Trophoblast cell (in vitro differentiated cells and primary cell): ENCODE results near the gene PRKAB1.

Experiments
- DNase-seq, 2 donors: peaks; one replicate each; pipeline ENCODE4 v3.0.0-alpha.2; 2016
- H2AFZ ChIP-seq: 2 replicates; pipeline ENCODE4 v1.6.1; 2013; ENCODE audit warnings: low read length, moderate library complexity, mild to moderate bottlenecking; ENCODE audit not compliant: insufficient read depth, poor library complexity
- H2AK5ac ChIP-seq: 2 replicates; pipeline ENCODE4 v1.6.1; 2013; ENCODE audit warnings: mild to moderate bottlenecking, low read length
- H2BK120ac ChIP-seq: 2 replicates; pipeline ENCODE4 v1.6.1; 2013; ENCODE audit warnings: low read length, mild to moderate bottlenecking, moderate library complexity; ENCODE audit not compliant: insufficient read depth, poor library complexity
- H2BK12ac ChIP-seq: 2 replicates; pipeline ENCODE4 v1.6.1; 2013; ENCODE audit warnings: mild to moderate bottlenecking, low read length, moderate library complexity
- H2BK5ac ChIP-seq: 2 replicates; pipeline ENCODE4 v1.6.1; 2013; ENCODE audit warnings: low read length, low read depth, moderate library complexity, mild to moderate bottlenecking; ENCODE audit not compliant: poor library complexity
- H3K14ac ChIP-seq: 2 replicates; pipeline ENCODE4 v1.6.1; 2013; ENCODE audit warnings: mild to moderate bottlenecking, low read length
- H3K18ac ChIP-seq: 2 replicates; pipeline ENCODE4 v1.6.1; 2013; ENCODE audit warnings: mild to moderate bottlenecking, low read length
- H3K23ac ChIP-seq: 2 replicates; pipeline ENCODE4 v1.6.1; 2013; ENCODE audit warnings: low read length
- H3K27ac ChIP-seq: 2 replicates; pipeline ENCODE4 v1.5.1; 2013; ENCODE audit warnings: low read depth, mild to moderate bottlenecking, inconsistent platforms, low read length, moderate library complexity
- H3K27me3 ChIP-seq: 2 replicates; pipeline ENCODE4 v1.6.1; 2013; ENCODE audit warnings: inconsistent platforms, mild to moderate bottlenecking, low read length, moderate library complexity; ENCODE audit not compliant: insufficient read depth
- H3K36me3 ChIP-seq, 2 experiments: 1 replicate in 1 of 2; 2 replicates in 1 of 2; pipeline ENCODE4 v1.6.1; 2013; ENCODE audit warnings: low read length in 2 of 2, mild to moderate bottlenecking in 2 of 2, moderate library complexity in 1 of 2; ENCODE audit not compliant: insufficient read depth in 2 of 2, control insufficient read depth in 1 of 2
- H3K4ac ChIP-seq: 2 replicates; pipeline ENCODE4 v1.6.1; 2013; ENCODE audit warnings: low read depth, mild to moderate bottlenecking, low read length, moderate library complexity
- H3K4me1 ChIP-seq, 2 experiments: 1 replicate in 1 of 2; 2 replicates in 1 of 2; pipeline ENCODE4 v1.6.1; 2013; ENCODE audit warnings: low read length in 2 of 2, mild to moderate bottlenecking in 2 of 2, moderate library complexity in 1 of 2; ENCODE audit not compliant: insufficient read depth in 2 of 2, control insufficient read depth in 1 of 2
- H3K4me2 ChIP-seq: 2 replicates; pipeline ENCODE4 v1.6.1; 2013; ENCODE audit warnings: inconsistent platforms, mild to moderate bottlenecking, low read length, moderate library complexity
- H3K4me3 ChIP-seq: 2 replicates; pipeline ENCODE4 v1.5.1; 2013; ENCODE audit warnings: mild to moderate bottlenecking, low read depth, low read length, inconsistent platforms
- H3K79me1 ChIP-seq: one replicate; pipeline ENCODE4 v1.6.1; 2013; ENCODE audit warnings: low read length
- H3K79me2 ChIP-seq: 2 replicates; pipeline ENCODE4 v1.6.1; 2013; ENCODE audit warnings: low read length, mild to moderate bottlenecking; ENCODE audit not compliant: control insufficient read depth, insufficient read depth, poor library complexity
- H3K9ac ChIP-seq: 2 replicates; pipeline ENCODE4 v1.6.1; 2013; ENCODE audit warnings: mild to moderate bottlenecking, low read length
- H3K9me3 ChIP-seq: 2 replicates; pipeline ENCODE4 v1.6.1; 2013; ENCODE audit warnings: low read depth, mild to moderate bottlenecking, control low read depth, inconsistent platforms, low read length; ENCODE audit not compliant: insufficient read depth
- H4K12ac ChIP-seq: 2 replicates; pipeline ENCODE4 v1.6.1; 2013; ENCODE audit warnings: low read depth, mild to moderate bottlenecking, low read length, moderate library complexity
- H4K8ac ChIP-seq: 2 replicates; pipeline ENCODE4 v1.6.1; 2013; ENCODE audit warnings: low read depth, mild to moderate bottlenecking, low read length, moderate library complexity
- H4K91ac ChIP-seq: one replicate; pipeline ENCODE4 v1.6.1; 2013; ENCODE audit warnings: low read depth, mild to moderate bottlenecking, low read length, moderate library complexity
- WGBS: extraction: QIAGEN DNeasy Blood & Tissue Kit; methylation state at CpG from one replicate; pipeline ENCODE4 v1.1.7; 2013; ENCODE audit warnings: missing lambda C conversion rate; ENCODE audit not compliant: insufficient read length, insufficient coverage; ENCODE audit errors: extremely low coverage; 5-methylcytosine and 5-hydroxymethylcytosine counted together

PRKAB1 gene

DNA sequence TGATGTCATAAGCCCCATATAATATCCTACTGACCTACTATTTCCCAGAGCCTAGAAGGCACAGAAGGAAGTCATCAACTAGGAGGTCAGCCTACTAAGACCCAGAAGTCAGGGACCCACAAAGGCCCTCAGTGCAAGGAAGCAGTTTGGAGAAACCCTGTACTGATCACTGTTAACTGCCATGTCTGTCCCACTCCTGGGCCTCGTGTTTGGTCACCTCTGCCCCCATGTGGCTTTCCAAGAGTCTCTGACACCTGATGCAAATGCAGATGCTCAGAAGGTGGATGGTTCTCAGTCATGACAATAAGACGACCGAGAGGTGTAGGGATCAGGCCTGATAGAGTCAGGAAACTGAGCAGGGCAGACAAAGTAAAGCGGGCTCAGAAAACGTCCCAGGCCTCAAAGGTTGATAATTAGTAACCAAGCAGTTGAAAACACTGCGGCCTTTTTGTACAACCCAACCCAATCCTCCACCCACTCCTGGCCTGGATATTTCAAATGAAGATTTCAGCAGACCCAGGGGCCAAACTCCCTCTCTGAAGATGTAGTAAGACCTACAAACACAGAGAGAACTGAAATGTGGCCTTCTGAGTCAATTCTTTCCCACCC is 23.4 kb downstream of the PRKAB1 start:
- Histone ChIP-seq H3K36me3 (peaks cover 14 to 21% of the 10 kb centered on the region in 2 experiments), H3K18ac (no peak overlapping the region), H3K4me2 (no peak overlapping the region), H3K4me1 (no peaks in the 10 kb centered on the region), H3K23ac (no peak overlapping the region), H3K9me3 (no peaks in the 10 kb centered on the region), H3K9ac (no peak overlapping the region), H4K12ac (no peak overlapping the region), H2AFZ (no peak overlapping the region), H3K27ac (no peak overlapping the region), H4K8ac (no peak overlapping the region), H3K27me3 (no peaks in the 10 kb centered on the region), H3K14ac (no peak overlapping the region), H2BK5ac (no peak overlapping the region), H3K79me2 (no peaks in the 10 kb centered on the region), H3K79me1 (no peaks in the 10 kb centered on the region), H2BK120ac (no peak overlapping the region), H2AK5ac (no peak overlapping the region), H3K4ac (no peak overlapping the region), H4K91ac (no peak overlapping the region), H3K4me3 (no peak overlapping the region), H2BK12ac (no peak overlapping the region)
- DNase-seq, result no peak
- WGBS, result no CpG with 5 or more reads among the region's 6 CpGs

DNA sequence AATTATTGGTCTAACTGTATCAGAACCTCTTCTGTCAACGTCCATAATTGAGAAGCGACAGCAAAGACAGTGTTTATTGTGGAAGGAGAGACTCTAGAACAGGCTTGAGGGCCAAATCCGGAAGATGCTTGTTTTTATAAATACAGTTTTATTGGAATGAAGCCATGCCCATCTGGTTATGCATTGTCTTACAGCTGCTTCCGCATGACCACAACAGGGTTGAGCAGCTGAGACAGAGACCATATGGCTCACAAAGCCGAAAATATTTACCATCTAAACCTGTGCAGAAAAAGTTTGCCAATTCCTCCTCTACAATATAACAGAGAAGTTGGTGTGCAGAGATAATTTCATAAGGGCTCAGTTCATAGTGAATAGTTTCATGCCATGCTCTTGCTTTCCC is 24.5 kb downstream of the PRKAB1 start:
- H3K23ac ChIP-seq, result no peak overlapping the region
- H3K4ac ChIP-seq, result no peak overlapping the region
- no peaks in the 10 kb centered on the region for H3K79me1 ChIP-seq
- no peak overlapping the region for H2AFZ ChIP-seq
- DNase-seq, result no peak
- H3K36me3 ChIP-seq, result peaks cover 9 to 14% of the 10 kb centered on the region in 2 experiments
- no peak overlapping the region for H4K91ac ChIP-seq
- H4K8ac ChIP-seq, result no peak overlapping the region
- no peak overlapping the region for H2BK5ac ChIP-seq
- H3K9me3 ChIP-seq, result no peaks in the 10 kb centered on the region
- WGBS, result no CpG with 5 or more reads among the region's 5 CpGs
- no peak overlapping the region for H3K27ac ChIP-seq
- H3K4me1 ChIP-seq, result peaks cover 2 to 3% of the 10 kb centered on the region in 2 experiments
- H3K9ac ChIP-seq, result no peak overlapping the region
- H4K12ac ChIP-seq, result no peak overlapping the region
- H3K14ac ChIP-seq, result no peak overlapping the region
- H3K4me2 ChIP-seq, result no peak overlapping the region
- H2BK12ac ChIP-seq, result no peak overlapping the region
- no peak overlapping the region for H2BK120ac ChIP-seq
- no peak overlapping the region for H3K18ac ChIP-seq
- no peaks in the 10 kb centered on the region for H3K79me2 ChIP-seq
- no peak overlapping the region for H3K4me3 ChIP-seq
- no peak overlapping the region for H2AK5ac ChIP-seq
- no peaks in the 10 kb centered on the region for H3K27me3 ChIP-seq

DNA sequence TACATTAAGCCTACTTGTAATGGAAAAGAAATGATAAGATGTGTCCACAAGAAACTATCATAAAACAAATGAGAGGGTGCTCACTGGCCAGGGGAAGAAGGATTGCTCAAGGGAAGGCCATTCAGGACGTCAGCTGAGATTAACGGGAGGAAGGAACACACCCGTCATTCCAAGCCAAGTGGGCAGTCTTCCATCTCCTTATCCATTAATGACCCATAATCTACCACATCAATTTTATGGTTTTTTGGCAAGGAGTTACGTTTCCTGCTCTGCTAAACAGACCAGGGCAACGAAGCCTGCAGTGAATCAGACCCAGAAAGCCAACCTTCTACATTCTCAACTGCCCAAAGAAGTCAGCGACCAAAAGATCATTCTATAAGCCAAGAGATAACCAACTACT is 25.1 kb downstream of the PRKAB1 start:
- H3K4me3 ChIP-seq, result no peak overlapping the region
- no peak overlapping the region for H2AK5ac ChIP-seq
- H2BK12ac ChIP-seq, result no peak overlapping the region
- no peak overlapping the region for H2AFZ ChIP-seq
- H3K23ac ChIP-seq, result no peak overlapping the region
- H3K4ac ChIP-seq, result no peak overlapping the region
- DNase-seq, result no peak
- H3K18ac ChIP-seq, result no peak overlapping the region
- no peak overlapping the region for H2BK5ac ChIP-seq
- no peaks in the 10 kb centered on the region for H3K27me3 ChIP-seq
- H4K91ac ChIP-seq, result no peak overlapping the region
- no peak overlapping the region for H3K14ac ChIP-seq
- no peak overlapping the region for H2BK120ac ChIP-seq
- peaks cover 2 to 3% of the 10 kb centered on the region in 2 experiments for H3K4me1 ChIP-seq
- H3K79me1 ChIP-seq, result no peaks in the 10 kb centered on the region
- H3K27ac ChIP-seq, result no peak overlapping the region
- peaks cover 13 to 15% of the 10 kb centered on the region in 2 experiments for H3K36me3 ChIP-seq
- no peak overlapping the region for H4K12ac ChIP-seq
- H4K8ac ChIP-seq, result no peak overlapping the region
- no peaks in the 10 kb centered on the region for H3K9me3 ChIP-seq
- no CpG with 5 or more reads among the region's 6 CpGs for WGBS
- H3K4me2 ChIP-seq, result no peak overlapping the region
- no peak overlapping the region for H3K9ac ChIP-seq
- no peaks in the 10 kb centered on the region for H3K79me2 ChIP-seq

DNA sequence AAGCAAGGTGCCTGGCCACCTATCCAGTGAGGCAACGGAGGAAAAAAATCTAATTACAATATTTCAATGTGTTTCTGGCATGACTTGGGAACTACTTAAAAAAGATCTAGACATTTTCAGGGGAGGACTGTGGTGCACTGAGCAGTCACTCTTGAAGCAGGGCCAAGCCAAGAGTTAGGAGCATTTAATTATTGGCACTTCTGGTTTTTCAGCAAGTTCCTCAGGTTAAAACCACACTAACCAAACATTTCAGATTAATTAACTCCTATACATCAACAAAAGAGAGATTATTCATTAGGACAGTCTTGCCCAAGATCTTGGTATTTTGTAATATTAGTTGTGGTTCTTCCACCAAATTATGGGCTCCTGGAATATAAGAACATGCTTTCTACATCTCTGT is 25.6 kb downstream of the PRKAB1 start:
- Histone ChIP-seq H3K79me1 (no peaks in the 10 kb centered on the region), H2BK12ac (no peak overlapping the region), H3K79me2 (no peaks in the 10 kb centered on the region), H2BK5ac (no peak overlapping the region), H2AFZ (no peak overlapping the region), H4K91ac (no peak overlapping the region), H2AK5ac (no peak overlapping the region), H3K4ac (no peak overlapping the region), H3K4me2 (no peak overlapping the region), H3K14ac (no peak overlapping the region), H3K18ac (no peak overlapping the region), H2BK120ac (no peak overlapping the region), H3K23ac (no peak overlapping the region), H3K36me3 (peaks cover 9 to 15% of the 10 kb centered on the region in 2 experiments), H3K4me3 (no peak overlapping the region), H3K4me1 (peaks cover 2 to 3% of the 10 kb centered on the region in 2 experiments), H4K12ac (no peak overlapping the region), H3K9me3 (no peaks in the 10 kb centered on the region), H3K9ac (no peak overlapping the region), H4K8ac (no peak overlapping the region), H3K27me3 (no peaks in the 10 kb centered on the region), H3K27ac (no peak overlapping the region)
- DNase-seq, result no peak
- no CpG with 5 or more reads among the region's 1 CpG for WGBS
